HFFc6 (cell line): ENCODE results near the gene IGSF10. TPM values are rescaled to one million over a fixed set of nuclear protein-coding genes. Genes with fewer than 3 reads are reported as not detected.
"Not testable (repeated sequence)": the region's sequence is repeated elsewhere in the genome, so short reads cannot be mapped to it uniquely, and the experiment has no call there.

Experiments used
- DNase-seq: peaks from one replicate; pipeline ENCODE4 v3.0.0-alpha.2; 2018
- H3K27ac Mint-ChIP-seq: 2 replicates; pipeline ENCODE4 v1.8.0; 2020; ENCODE audit warnings: mild to moderate bottlenecking, mixed read lengths
- H3K27me3 Mint-ChIP-seq: 2 replicates; pipeline ENCODE4 v1.8.0; 2021; ENCODE audit warnings: mild to moderate bottlenecking, moderate library complexity, mixed read lengths; ENCODE audit not compliant: insufficient read depth
- H3K36me3 Mint-ChIP-seq: 2 replicates; pipeline ENCODE4 v1.8.0; 2021; ENCODE audit warnings: low read depth, mixed read lengths
- H3K4me1 Mint-ChIP-seq: 2 replicates; pipeline ENCODE4 v1.8.0; 2020; ENCODE audit warnings: low read depth, mixed read lengths
- H3K4me3 Mint-ChIP-seq: 2 replicates; pipeline ENCODE4 v1.8.0; 2020; ENCODE audit warnings: mild to moderate bottlenecking, moderate library complexity, mixed read lengths
- H3K9me3 Mint-ChIP-seq: 2 replicates; pipeline ENCODE4 v1.8.0; 2020; ENCODE audit warnings: mild to moderate bottlenecking, mixed read lengths
- CTCF ChIP-seq: fragments of 200-600 bp; sonication (generic); IDR thresholded peaks from 2 replicates; pipeline ENCODE4 v1.5.0; 2021; ENCODE audit warnings: antibody characterized with exemption, mild to moderate bottlenecking
- total RNA-seq, 6 experiments: library from RNA; stranded (reverse); fragmentation: NEBNext Ultra II Directional; extraction: Animal tissue kit (Norgen Biotek cat#: 25700); gene quantifications; 2 replicates in 1 of 6; 3 replicates in 5 of 6; pipeline ENCODE4 v1.2.3, GENCODE V29; 2021

The IGSF10 gene
- total RNA-seq, 6 experiments from 2014 or later, result 0.02 to 0.05 (median 0.02) TPM; not detected in 3

GRCh38 chr3:151501171-151501922 lies 40.5 kb upstream of the IGSF10 start:
- no peak for DNase-seq
- TF ChIP-seq CTCF, result no peak
- H3K4me1 Mint-ChIP-seq, result peaks cover 12% of the 10 kb centered on the region; the same call in 1 of the 2 replicates

GRCh38 chr3:151499168-151499567 lies 38.3 kb upstream of the IGSF10 start:
- Mint-ChIP-seq H3K27me3 (peaks cover 3% of the 10 kb centered on the region), H3K4me3 (no peak overlapping the region), H3K9me3 (no peaks in the 10 kb centered on the region), H3K36me3 (no peaks in the 10 kb centered on the region), H3K27ac (no peak overlapping the region), H3K4me1 (peaks cover 12% of the 10 kb centered on the region; the same call in 1 of the 2 replicates)
- no peak for DNase-seq
- no peak for TF ChIP-seq CTCF

More at GRCh38 chr3:151501171-151501922, 40.5 kb upstream of the IGSF10 start:
- Mint-ChIP-seq H3K27me3 (peaks cover 3% of the 10 kb centered on the region), H3K9me3 (no peaks in the 10 kb centered on the region), H3K4me3 (no peak overlapping the region), H3K27ac (no peak overlapping the region), H3K36me3 (no peaks in the 10 kb centered on the region)

- no peaks in the 10 kb centered on the region for H3K9me3 Mint-ChIP-seq
- no peak for DNase-seq
- no peak overlapping the region for H3K27ac Mint-ChIP-seq
- H3K4me1 Mint-ChIP-seq, result no peaks in the 10 kb centered on the region
- no peak for TF ChIP-seq CTCF
- no peak overlapping the region for H3K4me3 Mint-ChIP-seq
- H3K27me3 Mint-ChIP-seq, result no peaks in the 10 kb centered on the region
- H3K36me3 Mint-ChIP-seq, result no peaks in the 10 kb centered on the region
These were observed 30.7 kb upstream of the IGSF10 start for GRCh38 chr3:151491525-151491924.

GRCh38 chr3:151487833-151488232 lies 27.0 kb upstream of the IGSF10 start:
- H3K4me3 Mint-ChIP-seq, H3K9me3 Mint-ChIP-seq, H3K4me1 Mint-ChIP-seq, H3K36me3 Mint-ChIP-seq, H3K27me3 Mint-ChIP-seq, DNase-seq, H3K27ac Mint-ChIP-seq: not testable (repeated sequence)

- no peak overlapping the region for H3K27ac Mint-ChIP-seq
- peaks cover 2% of the 10 kb centered on the region; the same call in 1 of the 2 replicates for H3K27me3 Mint-ChIP-seq
- no peaks in the 10 kb centered on the region for H3K36me3 Mint-ChIP-seq
- no peak overlapping the region for H3K4me3 Mint-ChIP-seq
- DNase-seq, result no peak
- H3K4me1 Mint-ChIP-seq, result no peaks in the 10 kb centered on the region
- H3K9me3 Mint-ChIP-seq, result peaks cover 9% of the 10 kb centered on the region; the same call in 1 of the 2 replicates
- TF ChIP-seq CTCF, result no peak
These were observed 23.2 kb upstream of the IGSF10 start for GRCh38 chr3:151483961-151484520.

GRCh38 chr3:151483488-151483887 lies 22.6 kb upstream of the IGSF10 start:
- Mint-ChIP-seq H3K36me3 (no peaks in the 10 kb centered on the region), H3K27me3 (peaks cover 2% of the 10 kb centered on the region; the same call in 1 of the 2 replicates), H3K9me3 (peaks cover 9% of the 10 kb centered on the region; the same call in 1 of the 2 replicates), H3K4me1 (no peaks in the 10 kb centered on the region), H3K27ac (no peak overlapping the region), H3K4me3 (no peak overlapping the region)
- no peak for DNase-seq
- TF ChIP-seq CTCF, result no peak
